Anterior cingulate cortex (tissue), 58 donors: ENCODE measurements around the gene OR10G8.

Experiments used
- DNase-seq, 58 donors: peaks; one replicate each; lab custom pipeline; 2025; lab: John Stamatoyannopoulos, UW

Gene OR10G8

GRCh38 chr11:124075841-124076651, 49.4 kb downstream of the OR10G8 start:
- DNase-seq: peak in 39 of 58 donors; percentile 13 to 79 (median 52)

- no peak for DNase-seq
Observed at GRCh38 chr11:124077266-124077665, 50.7 kb downstream of the OR10G8 start.

GRCh38 chr11:124078591-124078990, 52.0 kb downstream of the OR10G8 start:
- no peak for DNase-seq

- DNase-seq: no peak
Observed at GRCh38 chr11:124079631-124080326, 53.2 kb downstream of the OR10G8 start.
